ENCODE results near the gene WDR81. TPM values are rescaled to one million over a fixed set of nuclear protein-coding genes. Genes with fewer than 3 reads are reported as not detected.

The WDR81 gene
- total and polyA plus RNA-seq, 2 experiments from 2014 or later, result 3.5 to 14.5 TPM

DNA sequence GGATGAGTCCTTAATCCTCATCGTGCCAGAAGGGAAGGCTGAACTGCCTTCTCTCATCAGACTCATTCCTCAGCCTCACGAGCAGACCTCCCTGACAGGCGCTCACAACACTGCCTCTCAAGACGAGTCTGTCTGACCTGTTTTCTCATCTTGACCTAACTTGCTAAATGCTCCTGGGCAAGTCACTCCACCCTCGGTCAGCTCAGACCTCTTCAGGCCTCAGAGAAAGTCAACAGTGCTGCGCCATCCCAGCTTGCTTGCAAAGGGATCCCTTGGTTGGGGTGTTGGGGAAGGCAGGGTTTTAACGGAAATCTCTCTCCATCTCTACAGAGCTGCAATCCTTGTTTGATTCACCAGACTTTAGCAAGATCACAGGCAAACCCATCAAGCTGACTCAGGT is 52.4 kb downstream of the WDR81 start:
- ATAC-seq (no peak), DNase-seq (ENCODE audit: low spot score) (no peak)
- H3K27ac Mint-ChIP-seq, result no peak overlapping the region
- H3K9me3 Mint-ChIP-seq, result no peaks in the 10 kb centered on the region
- Histone ChIP-seq H3K79me2 (replicated peaks; ENCODE audit: insufficient read depth) (no peaks in the 10 kb centered on the region), H3F3A (replicated peaks; ENCODE audit: low read depth) (no peaks in the 10 kb centered on the region), H3K4me2 (no peak overlapping the region), H4K20me1 (replicated peaks; ENCODE audit: insufficient read depth) (no peaks in the 10 kb centered on the region; the same call in 1 of the 2 replicates), H3K4me3 (no peak overlapping the region), H2AFZ (no peak overlapping the region), H3K4me1 (ENCODE audit: insufficient read depth) (no peaks in the 10 kb centered on the region), H3K27me3 (ENCODE audit: insufficient read depth) (no peaks in the 10 kb centered on the region), H3K9me2 (ENCODE audit: insufficient read depth) (no peaks in the 10 kb centered on the region), H3K27ac (ENCODE audit: low read depth) (no peak overlapping the region), H3K36me3 (ENCODE audit: insufficient read depth) (peaks cover 26% of the 10 kb centered on the region)
- no peaks in the 10 kb centered on the region for H3K4me1 Mint-ChIP-seq
- no peak overlapping the region for H3K4me3 Mint-ChIP-seq
- TF ChIP-seq POLR2AphosphoS5 (IDR thresholded peaks at IDR 0.05; ENCODE audit: low read depth) (no peak), EZH2phosphoT487 (IDR thresholded peaks at IDR 0.05; ENCODE audit: unreplicated experiment) (no peak), NANOG (IDR thresholded peaks at IDR 0.05; ENCODE audit: borderline replicate concordance) (no peak), ZNF331 (CRISPR knock-in tag; IDR thresholded peaks at IDR 0.05; ENCODE audit: low read depth) (no peak), JUNB (IDR thresholded peaks at IDR 0.05; ENCODE audit: unreplicated experiment) (no peak), STAT1 (IDR thresholded peaks at IDR 0.05; ENCODE audit: unreplicated experiment) (no peak), EZH2 (IDR thresholded peaks at IDR 0.05; ENCODE audit: low read depth, unreplicated experiment) (no peak), CREB1 (CRISPR knock-in tag; IDR thresholded peaks at IDR 0.05; ENCODE audit: low read depth) (no peak), ZNF114 (CRISPR knock-in tag; IDR thresholded peaks at IDR 0.05) (no peak)
- TF ChIP-seq, protein P1, sequence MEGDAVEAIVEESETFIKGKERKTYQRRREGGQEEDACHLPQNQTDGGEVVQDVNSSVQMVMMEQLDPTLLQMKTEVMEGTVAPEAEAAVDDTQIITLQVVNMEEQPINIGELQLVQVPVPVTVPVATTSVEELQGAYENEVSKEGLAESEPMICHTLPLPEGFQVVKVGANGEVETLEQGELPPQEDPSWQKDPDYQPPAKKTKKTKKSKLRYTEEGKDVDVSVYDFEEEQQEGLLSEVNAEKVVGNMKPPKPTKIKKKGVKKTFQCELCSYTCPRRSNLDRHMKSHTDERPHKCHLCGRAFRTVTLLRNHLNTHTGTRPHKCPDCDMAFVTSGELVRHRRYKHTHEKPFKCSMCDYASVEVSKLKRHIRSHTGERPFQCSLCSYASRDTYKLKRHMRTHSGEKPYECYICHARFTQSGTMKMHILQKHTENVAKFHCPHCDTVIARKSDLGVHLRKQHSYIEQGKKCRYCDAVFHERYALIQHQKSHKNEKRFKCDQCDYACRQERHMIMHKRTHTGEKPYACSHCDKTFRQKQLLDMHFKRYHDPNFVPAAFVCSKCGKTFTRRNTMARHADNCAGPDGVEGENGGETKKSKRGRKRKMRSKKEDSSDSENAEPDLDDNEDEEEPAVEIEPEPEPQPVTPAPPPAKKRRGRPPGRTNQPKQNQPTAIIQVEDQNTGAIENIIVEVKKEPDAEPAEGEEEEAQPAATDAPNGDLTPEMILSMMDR (conservative IDR thresholded peaks at IDR 0.05; ENCODE audit: low read depth in 2 of 2), result no peak
- TF ChIP-seq, protein P2, sequence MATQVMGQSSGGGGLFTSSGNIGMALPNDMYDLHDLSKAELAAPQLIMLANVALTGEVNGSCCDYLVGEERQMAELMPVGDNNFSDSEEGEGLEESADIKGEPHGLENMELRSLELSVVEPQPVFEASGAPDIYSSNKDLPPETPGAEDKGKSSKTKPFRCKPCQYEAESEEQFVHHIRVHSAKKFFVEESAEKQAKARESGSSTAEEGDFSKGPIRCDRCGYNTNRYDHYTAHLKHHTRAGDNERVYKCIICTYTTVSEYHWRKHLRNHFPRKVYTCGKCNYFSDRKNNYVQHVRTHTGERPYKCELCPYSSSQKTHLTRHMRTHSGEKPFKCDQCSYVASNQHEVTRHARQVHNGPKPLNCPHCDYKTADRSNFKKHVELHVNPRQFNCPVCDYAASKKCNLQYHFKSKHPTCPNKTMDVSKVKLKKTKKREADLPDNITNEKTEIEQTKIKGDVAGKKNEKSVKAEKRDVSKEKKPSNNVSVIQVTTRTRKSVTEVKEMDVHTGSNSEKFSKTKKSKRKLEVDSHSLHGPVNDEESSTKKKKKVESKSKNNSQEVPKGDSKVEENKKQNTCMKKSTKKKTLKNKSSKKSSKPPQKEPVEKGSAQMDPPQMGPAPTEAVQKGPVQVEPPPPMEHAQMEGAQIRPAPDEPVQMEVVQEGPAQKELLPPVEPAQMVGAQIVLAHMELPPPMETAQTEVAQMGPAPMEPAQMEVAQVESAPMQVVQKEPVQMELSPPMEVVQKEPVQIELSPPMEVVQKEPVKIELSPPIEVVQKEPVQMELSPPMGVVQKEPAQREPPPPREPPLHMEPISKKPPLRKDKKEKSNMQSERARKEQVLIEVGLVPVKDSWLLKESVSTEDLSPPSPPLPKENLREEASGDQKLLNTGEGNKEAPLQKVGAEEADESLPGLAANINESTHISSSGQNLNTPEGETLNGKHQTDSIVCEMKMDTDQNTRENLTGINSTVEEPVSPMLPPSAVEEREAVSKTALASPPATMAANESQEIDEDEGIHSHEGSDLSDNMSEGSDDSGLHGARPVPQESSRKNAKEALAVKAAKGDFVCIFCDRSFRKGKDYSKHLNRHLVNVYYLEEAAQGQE (IDR thresholded peaks at IDR 0.05; ENCODE audit: unreplicated experiment), result no peak
- TF ChIP-seq, protein P3, sequence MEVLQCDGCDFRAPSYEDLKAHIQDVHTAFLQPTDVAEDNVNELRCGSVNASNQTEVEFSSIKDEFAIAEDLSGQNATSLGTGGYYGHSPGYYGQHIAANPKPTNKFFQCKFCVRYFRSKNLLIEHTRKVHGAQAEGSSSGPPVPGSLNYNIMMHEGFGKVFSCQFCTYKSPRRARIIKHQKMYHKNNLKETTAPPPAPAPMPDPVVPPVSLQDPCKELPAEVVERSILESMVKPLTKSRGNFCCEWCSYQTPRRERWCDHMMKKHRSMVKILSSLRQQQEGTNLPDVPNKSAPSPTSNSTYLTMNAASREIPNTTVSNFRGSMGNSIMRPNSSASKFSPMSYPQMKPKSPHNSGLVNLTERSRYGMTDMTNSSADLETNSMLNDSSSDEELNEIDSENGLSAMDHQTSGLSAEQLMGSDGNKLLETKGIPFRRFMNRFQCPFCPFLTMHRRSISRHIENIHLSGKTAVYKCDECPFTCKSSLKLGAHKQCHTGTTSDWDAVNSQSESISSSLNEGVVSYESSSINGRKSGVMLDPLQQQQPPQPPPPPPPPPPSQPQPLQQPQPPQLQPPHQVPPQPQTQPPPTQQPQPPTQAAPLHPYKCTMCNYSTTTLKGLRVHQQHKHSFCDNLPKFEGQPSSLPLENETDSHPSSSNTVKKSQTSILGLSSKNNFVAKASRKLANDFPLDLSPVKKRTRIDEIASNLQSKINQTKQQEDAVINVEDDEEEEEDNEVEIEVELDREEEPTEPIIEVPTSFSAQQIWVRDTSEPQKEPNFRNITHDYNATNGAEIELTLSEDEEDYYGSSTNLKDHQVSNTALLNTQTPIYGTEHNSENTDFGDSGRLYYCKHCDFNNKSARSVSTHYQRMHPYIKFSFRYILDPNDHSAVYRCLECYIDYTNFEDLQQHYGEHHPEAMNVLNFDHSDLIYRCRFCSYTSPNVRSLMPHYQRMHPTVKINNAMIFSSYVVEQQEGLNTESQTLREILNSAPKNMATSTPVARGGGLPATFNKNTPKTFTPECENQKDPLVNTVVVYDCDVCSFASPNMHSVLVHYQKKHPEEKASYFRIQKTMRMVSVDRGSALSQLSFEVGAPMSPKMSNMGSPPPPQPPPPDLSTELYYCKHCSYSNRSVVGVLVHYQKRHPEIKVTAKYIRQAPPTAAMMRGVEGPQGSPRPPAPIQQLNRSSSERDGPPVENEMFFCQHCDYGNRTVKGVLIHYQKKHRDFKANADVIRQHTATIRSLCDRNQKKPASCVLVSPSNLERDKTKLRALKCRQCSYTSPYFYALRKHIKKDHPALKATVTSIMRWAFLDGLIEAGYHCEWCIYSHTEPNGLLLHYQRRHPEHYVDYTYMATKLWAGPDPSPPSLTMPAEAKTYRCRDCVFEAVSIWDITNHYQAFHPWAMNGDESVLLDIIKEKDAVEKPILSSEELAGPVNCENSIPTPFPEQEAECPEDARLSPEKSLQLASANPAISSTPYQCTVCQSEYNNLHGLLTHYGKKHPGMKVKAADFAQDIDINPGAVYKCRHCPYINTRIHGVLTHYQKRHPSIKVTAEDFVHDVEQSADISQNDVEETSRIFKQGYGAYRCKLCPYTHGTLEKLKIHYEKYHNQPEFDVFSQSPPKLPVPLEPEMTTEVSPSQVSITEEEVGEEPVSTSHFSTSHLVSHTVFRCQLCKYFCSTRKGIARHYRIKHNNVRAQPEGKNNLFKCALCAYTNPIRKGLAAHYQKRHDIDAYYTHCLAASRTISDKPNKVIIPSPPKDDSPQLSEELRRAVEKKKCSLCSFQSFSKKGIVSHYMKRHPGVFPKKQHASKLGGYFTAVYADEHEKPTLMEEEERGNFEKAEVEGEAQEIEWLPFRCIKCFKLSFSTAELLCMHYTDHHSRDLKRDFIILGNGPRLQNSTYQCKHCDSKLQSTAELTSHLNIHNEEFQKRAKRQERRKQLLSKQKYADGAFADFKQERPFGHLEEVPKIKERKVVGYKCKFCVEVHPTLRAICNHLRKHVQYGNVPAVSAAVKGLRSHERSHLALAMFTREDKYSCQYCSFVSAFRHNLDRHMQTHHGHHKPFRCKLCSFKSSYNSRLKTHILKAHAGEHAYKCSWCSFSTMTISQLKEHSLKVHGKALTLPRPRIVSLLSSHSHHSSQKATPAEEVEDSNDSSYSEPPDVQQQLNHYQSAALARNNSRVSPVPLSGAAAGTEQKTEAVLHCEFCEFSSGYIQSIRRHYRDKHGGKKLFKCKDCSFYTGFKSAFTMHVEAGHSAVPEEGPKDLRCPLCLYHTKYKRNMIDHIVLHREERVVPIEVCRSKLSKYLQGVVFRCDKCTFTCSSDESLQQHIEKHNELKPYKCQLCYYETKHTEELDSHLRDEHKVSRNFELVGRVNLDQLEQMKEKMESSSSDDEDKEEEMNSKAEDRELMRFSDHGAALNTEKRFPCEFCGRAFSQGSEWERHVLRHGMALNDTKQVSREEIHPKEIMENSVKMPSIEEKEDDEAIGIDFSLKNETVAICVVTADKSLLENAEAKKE (CRISPR knock-in tag; IDR thresholded peaks at IDR 0.05), result no peak
- TF ChIP-seq, protein P4, sequence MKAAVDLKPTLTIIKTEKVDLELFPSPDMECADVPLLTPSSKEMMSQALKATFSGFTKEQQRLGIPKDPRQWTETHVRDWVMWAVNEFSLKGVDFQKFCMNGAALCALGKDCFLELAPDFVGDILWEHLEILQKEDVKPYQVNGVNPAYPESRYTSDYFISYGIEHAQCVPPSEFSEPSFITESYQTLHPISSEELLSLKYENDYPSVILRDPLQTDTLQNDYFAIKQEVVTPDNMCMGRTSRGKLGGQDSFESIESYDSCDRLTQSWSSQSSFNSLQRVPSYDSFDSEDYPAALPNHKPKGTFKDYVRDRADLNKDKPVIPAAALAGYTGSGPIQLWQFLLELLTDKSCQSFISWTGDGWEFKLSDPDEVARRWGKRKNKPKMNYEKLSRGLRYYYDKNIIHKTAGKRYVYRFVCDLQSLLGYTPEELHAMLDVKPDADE (IDR thresholded peaks at IDR 0.05), result no peak
- H3K27me3 Mint-ChIP-seq (ENCODE audit: insufficient read depth, low read depth, poor library complexity), result peaks cover 11% of the 10 kb centered on the region
- H3K36me3 Mint-ChIP-seq (ENCODE audit: low read depth), result peaks cover 51% of the 10 kb centered on the region
